ENCODE data around the gene G3BP2. TPM values are rescaled to one million over a fixed set of nuclear protein-coding genes. Genes with fewer than 3 reads are reported as not detected.
"Not testable (repeated sequence)": the region's sequence is repeated elsewhere in the genome, so short reads cannot be mapped to it uniquely, and the experiment has no call there.

Gene G3BP2
- total RNA-seq, result 100 to 1,000 TPM; 144 to 149 (median 149) TPM
- long read RNA-seq, donor 1, full-length matches to known transcripts, result 93 of 118 reads
- long read RNA-seq, donor 1, partial matches to known transcripts, result 6 of 118 reads
- long read RNA-seq, donor 1, other reads (novel, unspliced or antisense), result 19 of 118 reads
- long read RNA-seq, donor 2, full-length matches to known transcripts, result 33 of 52 reads
- long read RNA-seq, donor 2, partial matches to known transcripts, result 11 of 52 reads
- long read RNA-seq, donor 2, other reads (novel, unspliced or antisense), result 8 of 52 reads

GRCh38 chr4:75673027-75673958 lies at the start of gene G3BP2:
Gene G3BP2, minus strand, starts transcription at chr4:75673411. Its CDS starts 11,386 bp downstream, at chr4:75662025.
- intact Hi-C loops (cut with DNase I, micrococcal nuclease), result loop anchor here in 1 of 2 donors (5.0 kb wide), 1 partner anchor 49 kb away; the partner anchor contains the start of gene USO1
- TF ChIP-seq CTCF (IDR thresholded peaks at IDR 0.05), result no peak
- H3K9me3 ChIP-seq, result no peaks in the 10 kb centered on the region
- peaks cover 24% of the 10 kb centered on the region for H3K4me1 ChIP-seq (ENCODE audit: low read depth)
- DNase-seq, result peak; percentile 98 to 100 (median 98)
- H3K36me3 ChIP-seq (ENCODE audit: low read depth), result no peaks in the 10 kb centered on the region
- H3K4me3 ChIP-seq, result peak within 1 kb of the TSS; percentile 94
- peak; percentile 96 for ATAC-seq

- intact Hi-C loops (cut with DNase I, micrococcal nuclease), result loop anchor here in 1 of 2 donors (5.0 kb wide), 1 partner anchor 50 kb away; the partner anchor contains the start of gene G3BP2
- no peak for TF ChIP-seq CTCF (IDR thresholded peaks at IDR 0.05)
- ATAC-seq, result no peak
- no peak for DNase-seq
- H3K36me3 ChIP-seq (ENCODE audit: low read depth), result no peaks in the 10 kb centered on the region
- no peaks in the 10 kb centered on the region for H3K9me3 ChIP-seq
- H3K4me1 ChIP-seq (ENCODE audit: low read depth), result peaks cover 28% of the 10 kb centered on the region
- no peak overlapping the region for H3K4me3 ChIP-seq
Measured at GRCh38 chr4:75722417-75722816, 49.2 kb upstream of the G3BP2 start.

GRCh38 chr4:75718529-75718928 lies 45.3 kb upstream of the G3BP2 start:
- TF ChIP-seq CTCF (IDR thresholded peaks at IDR 0.05), result no peak
- DNase-seq (no peak), ATAC-seq (no peak)
- Histone ChIP-seq H3K9me3 (no peaks in the 10 kb centered on the region), H3K4me1 (ENCODE audit: low read depth) (peaks cover 8% of the 10 kb centered on the region), H3K36me3 (ENCODE audit: low read depth) (no peaks in the 10 kb centered on the region), H3K4me3 (no peak overlapping the region)
- intact Hi-C loops (cut with DNase I, micrococcal nuclease), result no loop called here

GRCh38 chr4:75717408-75717807 lies 44.2 kb upstream of the G3BP2 start:
- no peak for DNase-seq
- no peaks in the 10 kb centered on the region for H3K9me3 ChIP-seq
- no peak for ATAC-seq
- no peak overlapping the region for H3K4me3 ChIP-seq
- no peaks in the 10 kb centered on the region for H3K4me1 ChIP-seq (ENCODE audit: low read depth)
- no peak for TF ChIP-seq CTCF (IDR thresholded peaks at IDR 0.05)
- intact Hi-C loops (cut with DNase I, micrococcal nuclease), result no loop called here
- H3K36me3 ChIP-seq (ENCODE audit: low read depth), result no peaks in the 10 kb centered on the region

GRCh38 chr4:75716054-75716453 lies 42.8 kb upstream of the G3BP2 start:
- H3K36me3 ChIP-seq (ENCODE audit: low read depth); H3K4me1 ChIP-seq (ENCODE audit: low read depth); H3K4me3 ChIP-seq; DNase-seq; intact Hi-C loops (cut with DNase I, micrococcal nuclease); H3K9me3 ChIP-seq; ATAC-seq: not testable (repeated sequence)

Data from mucosa of descending colon (tissue), 3 donors.